Activated CD8-positive, alpha-beta memory T cell treated with anti-CD3 and anti-CD28 coated beads, Interleukin-2, amount 10 ng/mL, durations not matched to agents 7 days and 5 days (primary cell): ENCODE results near the gene ADPRH. TPM values are rescaled to one million over a fixed set of nuclear protein-coding genes. Genes with fewer than 3 reads are reported as not detected.

Experiments
- ATAC-seq: fragments of 150-1000 bp; cut with Tn5 transposase; one replicate; pipeline ENCODE4 v1.10.0; 2021; ENCODE audit warnings: moderate library complexity
- CTCF ChIA-PET: fragments of 350-600 bp; sonication (Branson Sonifier 250); formaldehyde crosslinking; loops from one replicate; lab custom pipeline; 2021; ENCODE audit warnings: antibody characterized with exemption; lab: Charles Lee
- DNase-seq: peaks from one replicate; pipeline ENCODE4 v3.0.0-alpha.2; 2020
- H3K27ac Mint-ChIP-seq: one replicate; pipeline ENCODE4 v1.8.0; 2021; ENCODE audit warnings: mild to moderate bottlenecking, mixed read lengths
- H3K27me3 Mint-ChIP-seq: one replicate; pipeline ENCODE4 v1.8.0; 2021; ENCODE audit warnings: mixed read lengths
- H3K36me3 Mint-ChIP-seq: one replicate; pipeline ENCODE4 v1.8.0; 2021; ENCODE audit warnings: mild to moderate bottlenecking, mixed read lengths
- H3K4me1 Mint-ChIP-seq: one replicate; pipeline ENCODE4 v1.8.0; 2021; ENCODE audit warnings: mixed read lengths
- H3K4me3 Mint-ChIP-seq: one replicate; pipeline ENCODE4 v1.8.0; 2021; ENCODE audit warnings: mild to moderate bottlenecking, moderate library complexity, mixed read lengths
- H3K9me3 Mint-ChIP-seq: one replicate; pipeline ENCODE4 v1.8.0; 2022; ENCODE audit warnings: low read depth, mixed read lengths
- total RNA-seq, 2 experiments: library from RNA; stranded (reverse); gene quantifications; one replicate each; pipeline ENCODE4 v1.2.3, GENCODE V29; 2021

Gene ADPRH
- 10 to 100 TPM in 1 of 2 experiments, 1 to 10 TPM in 1; 6.1 to 19.3 TPM for total RNA-seq

DNA sequence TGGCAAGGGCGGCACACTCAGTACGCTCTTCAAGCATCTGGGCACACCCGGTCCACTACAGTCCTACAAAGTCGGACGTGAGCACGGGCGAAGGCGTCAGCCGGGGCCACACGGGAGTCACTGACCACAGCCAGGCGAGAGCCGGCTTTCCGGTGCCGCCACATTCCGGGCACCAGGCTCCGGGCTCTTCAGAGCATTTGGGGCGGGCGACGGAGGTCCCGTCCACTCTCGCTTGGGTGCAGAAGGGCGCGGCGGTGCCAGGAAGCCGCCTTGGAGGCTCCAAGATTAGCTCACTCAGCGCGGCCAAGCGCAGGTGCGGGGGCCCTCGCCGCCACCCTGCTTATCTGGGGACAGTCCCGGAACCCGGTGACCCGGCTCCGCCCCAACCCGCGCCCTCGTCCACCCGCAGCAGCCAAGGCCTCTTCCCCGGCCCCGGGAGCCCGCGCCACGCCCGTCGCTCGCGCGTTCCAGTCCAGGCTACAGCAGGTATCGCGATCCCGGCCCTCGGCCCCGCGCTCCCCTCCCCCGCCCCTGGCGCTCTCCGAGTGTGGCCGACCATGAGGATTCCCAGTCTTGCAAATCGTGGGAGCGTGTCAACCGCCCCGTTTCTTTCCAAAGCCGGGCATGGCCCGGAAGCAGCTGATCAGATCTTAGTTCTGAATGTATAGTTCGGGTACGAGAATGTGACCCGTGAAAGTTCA lies at the start of gene ADPRH:
ADPRH (plus strand) TSS at position 127 of the 701 bp plus-strand sequence. CDS start 2,678 bp downstream, outside the sequence.
- ATAC-seq = peak; percentile 88
- Mint-ChIP-seq H3K4me1 (peaks cover 24% of the 10 kb centered on the region), H3K36me3 (peaks cover 2% of the 10 kb centered on the region), H3K4me3 (peak within 1 kb of the TSS; percentile 83), H3K9me3 (no peaks in the 10 kb centered on the region), H3K27ac (peak within 1 kb of the TSS; percentile 87), H3K27me3 (no peaks in the 10 kb centered on the region)
- DNase-seq = peak; percentile 71
- CTCF ChIA-PET = interaction anchor here (0.9 to 4.0 kb wide), 6 partner anchors 10 to 339 kb away, joined by 3 to 14 read pairs (median 4); partner anchors contain the start of genes B4GALT4 and CD80

DNA sequence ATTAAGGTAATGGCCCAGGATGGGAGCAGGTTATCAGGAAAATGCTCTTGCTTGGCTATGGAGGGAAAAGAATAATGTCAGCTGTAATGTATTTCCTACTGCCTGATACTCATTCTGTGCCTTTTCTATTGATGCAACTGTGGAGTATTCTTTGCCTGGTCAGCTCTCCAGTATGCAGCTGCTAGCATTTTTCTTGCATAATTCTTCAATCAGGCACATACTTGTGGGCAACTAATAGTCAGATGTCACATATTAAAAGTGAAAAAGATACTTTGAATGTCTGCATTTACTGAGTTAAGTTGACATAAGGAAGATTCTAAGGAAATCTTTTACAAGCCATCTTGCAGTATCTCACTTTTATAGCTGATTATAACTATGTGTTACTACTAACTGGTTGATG lies 49.4 kb upstream of the ADPRH start:
- H3K36me3 Mint-ChIP-seq = peaks cover 61% of the 10 kb centered on the region
- no peaks in the 10 kb centered on the region for H3K9me3 Mint-ChIP-seq
- H3K27ac Mint-ChIP-seq = no peak overlapping the region
- DNase-seq = no peak
- no peaks in the 10 kb centered on the region for H3K27me3 Mint-ChIP-seq
- H3K4me3 Mint-ChIP-seq = no peak overlapping the region
- ATAC-seq = no peak
- CTCF ChIA-PET = no interaction called here
- H3K4me1 Mint-ChIP-seq = no peaks in the 10 kb centered on the region

DNA sequence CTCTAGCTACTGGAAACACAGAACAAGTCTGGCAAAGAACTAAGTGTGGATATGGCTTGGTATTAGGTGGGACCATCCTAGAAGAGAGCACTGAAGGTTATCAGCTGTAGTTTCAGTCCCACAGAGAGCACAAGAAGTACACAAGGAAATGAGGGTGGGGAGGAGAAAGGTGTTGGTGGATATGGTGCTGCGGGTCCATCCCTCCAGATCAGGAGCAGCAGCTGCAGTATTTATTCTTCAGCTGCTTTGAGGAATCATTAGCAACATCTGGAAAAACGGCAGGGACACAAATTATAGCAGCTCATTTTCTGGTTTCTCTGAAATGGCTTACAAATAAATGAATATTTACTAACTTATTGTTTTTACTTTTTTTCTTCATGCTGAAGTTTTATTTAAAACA lies 48.8 kb upstream of the ADPRH start:
- Mint-ChIP-seq H3K9me3 (no peaks in the 10 kb centered on the region), H3K4me1 (no peaks in the 10 kb centered on the region), H3K4me3 (no peak overlapping the region), H3K36me3 (peaks cover 62% of the 10 kb centered on the region), H3K27ac (no peak overlapping the region), H3K27me3 (no peaks in the 10 kb centered on the region)
- DNase-seq = no peak
- ATAC-seq = no peak
- CTCF ChIA-PET = no interaction called here

DNA sequence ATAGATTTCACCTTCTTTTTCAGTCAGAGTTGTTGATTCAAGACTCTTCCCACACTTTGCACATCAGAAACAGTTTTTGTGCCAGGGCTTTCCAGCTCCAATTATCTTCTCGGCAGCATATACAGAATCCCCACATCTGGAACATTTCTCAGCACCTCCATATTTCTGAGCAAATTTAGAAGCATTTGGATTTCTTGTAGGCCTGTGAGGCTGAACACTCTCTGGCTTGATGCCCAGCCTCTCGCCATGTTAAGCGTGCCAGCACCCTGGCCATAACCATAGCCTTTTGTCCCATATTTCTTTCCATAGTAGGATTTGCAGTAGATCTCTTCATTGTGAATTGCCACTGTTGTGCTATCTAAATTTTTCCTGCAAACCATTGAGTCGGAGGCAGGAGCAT lies 48.1 kb upstream of the ADPRH start:
- Mint-ChIP-seq H3K9me3 (no peaks in the 10 kb centered on the region), H3K27me3 (no peaks in the 10 kb centered on the region), H3K4me1 (no peaks in the 10 kb centered on the region), H3K4me3 (no peak overlapping the region), H3K36me3 (peaks cover 57% of the 10 kb centered on the region), H3K27ac (no peak overlapping the region)
- CTCF ChIA-PET = no interaction called here
- DNase-seq = no peak
- ATAC-seq = no peak

DNA sequence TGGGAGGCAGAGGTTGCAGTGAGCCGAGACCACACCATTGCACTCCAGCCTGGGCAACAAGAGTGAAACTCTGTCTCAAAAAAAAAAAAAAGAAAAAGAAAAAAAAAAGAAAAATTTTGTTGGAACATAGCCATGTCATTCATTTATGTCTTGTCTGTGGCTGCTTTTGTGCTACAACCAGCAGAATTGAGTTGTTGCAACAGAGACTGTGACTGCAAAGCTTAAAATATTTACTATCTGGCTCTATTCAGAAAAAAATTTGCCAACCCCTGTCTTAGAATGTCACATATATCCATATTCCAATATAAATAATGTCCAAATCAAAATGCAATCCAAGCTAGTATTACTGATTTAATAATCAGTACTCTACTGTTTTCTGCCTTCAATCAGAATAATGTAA lies 45.0 kb upstream of the ADPRH start:
- H3K4me3 Mint-ChIP-seq = no peak overlapping the region
- no peaks in the 10 kb centered on the region for H3K27me3 Mint-ChIP-seq
- peaks cover 51% of the 10 kb centered on the region for H3K36me3 Mint-ChIP-seq
- DNase-seq (no peak), ATAC-seq (no peak)
- no peaks in the 10 kb centered on the region for H3K9me3 Mint-ChIP-seq
- CTCF ChIA-PET = no interaction called here
- H3K4me1 Mint-ChIP-seq = no peaks in the 10 kb centered on the region
- no peak overlapping the region for H3K27ac Mint-ChIP-seq

DNA sequence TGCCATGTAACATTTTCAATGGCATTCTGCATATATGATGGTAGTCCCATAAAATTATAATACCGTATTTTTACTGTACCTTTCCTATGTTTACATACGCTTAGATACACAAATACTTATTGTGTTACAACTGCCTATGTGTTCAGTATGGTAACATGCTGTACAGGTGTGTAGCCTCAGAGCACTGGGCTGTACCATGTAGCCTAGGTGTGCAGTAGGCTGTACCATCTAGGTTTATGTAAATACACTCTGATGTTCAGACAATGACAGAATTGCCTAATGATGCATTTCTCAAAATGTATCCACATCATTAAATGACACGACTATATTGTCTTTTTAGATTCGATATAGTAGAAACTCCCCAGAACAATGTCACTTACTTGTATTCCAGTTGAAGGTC lies 42.5 kb upstream of the ADPRH start:
- Mint-ChIP-seq H3K27me3 (no peaks in the 10 kb centered on the region), H3K4me1 (peaks cover 4% of the 10 kb centered on the region), H3K36me3 (peaks cover 49% of the 10 kb centered on the region), H3K9me3 (no peaks in the 10 kb centered on the region), H3K27ac (no peak overlapping the region), H3K4me3 (no peak overlapping the region)
- DNase-seq = no peak
- no peak for ATAC-seq
- CTCF ChIA-PET = no interaction called here

DNA sequence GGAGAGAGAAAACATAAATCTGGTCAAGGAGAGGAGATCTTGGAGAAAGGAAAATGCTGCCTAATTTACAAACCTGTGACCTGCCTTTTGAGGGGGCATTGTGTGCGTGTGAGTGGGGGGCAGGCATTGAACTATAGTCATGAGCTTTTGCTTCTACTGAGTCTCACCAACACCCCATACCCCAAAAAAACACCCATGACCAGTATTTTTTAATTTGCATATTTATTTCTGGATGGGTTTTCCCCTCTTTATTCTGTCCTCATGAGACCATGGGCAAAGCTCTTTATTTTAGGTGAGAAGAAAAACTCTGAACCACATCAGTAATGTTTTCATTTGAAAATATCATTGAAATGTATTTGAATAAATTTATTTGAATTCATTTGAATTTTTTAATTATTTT lies 40.5 kb upstream of the ADPRH start:
- ATAC-seq = no peak
- no peak for DNase-seq
- H3K27ac Mint-ChIP-seq = no peak overlapping the region
- H3K36me3 Mint-ChIP-seq = peaks cover 48% of the 10 kb centered on the region
- CTCF ChIA-PET = interaction anchor here (1.2 kb wide), 1 partner anchor 41 kb away, joined by 3 read pairs; no protein-coding TSS in a partner anchor
- no peaks in the 10 kb centered on the region for H3K27me3 Mint-ChIP-seq
- H3K4me1 Mint-ChIP-seq = peaks cover 14% of the 10 kb centered on the region
- no peak overlapping the region for H3K4me3 Mint-ChIP-seq
- H3K9me3 Mint-ChIP-seq = no peaks in the 10 kb centered on the region

DNA sequence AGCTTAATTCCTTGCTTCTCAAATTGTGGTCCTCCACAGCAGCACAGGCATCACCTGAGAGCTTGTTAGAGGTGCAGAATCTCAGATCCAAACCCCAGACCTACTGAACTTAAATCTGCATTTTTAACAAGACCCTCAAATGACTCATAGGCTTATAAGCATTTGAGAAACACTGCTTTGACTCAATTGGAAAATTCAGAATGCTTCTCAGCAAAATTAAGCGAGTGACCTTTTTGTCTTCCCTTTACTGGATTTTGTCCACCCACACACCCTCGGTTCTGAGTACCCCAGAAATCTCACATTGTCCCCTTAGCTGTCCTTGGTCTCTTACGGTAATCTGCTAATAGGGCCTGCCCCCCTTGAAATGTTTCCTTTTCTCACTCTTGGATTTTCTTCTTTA lies 37.7 kb upstream of the ADPRH start:
- CTCF ChIA-PET = interaction anchor here (1.0 kb wide), 1 partner anchor 16 kb away, joined by 3 read pairs; no protein-coding TSS in a partner anchor
- Mint-ChIP-seq H3K36me3 (peaks cover 65% of the 10 kb centered on the region), H3K4me1 (peaks cover 14% of the 10 kb centered on the region), H3K9me3 (no peaks in the 10 kb centered on the region), H3K27ac (no peak overlapping the region), H3K4me3 (no peak overlapping the region), H3K27me3 (no peaks in the 10 kb centered on the region)
- DNase-seq = no peak
- ATAC-seq = no peak

DNA sequence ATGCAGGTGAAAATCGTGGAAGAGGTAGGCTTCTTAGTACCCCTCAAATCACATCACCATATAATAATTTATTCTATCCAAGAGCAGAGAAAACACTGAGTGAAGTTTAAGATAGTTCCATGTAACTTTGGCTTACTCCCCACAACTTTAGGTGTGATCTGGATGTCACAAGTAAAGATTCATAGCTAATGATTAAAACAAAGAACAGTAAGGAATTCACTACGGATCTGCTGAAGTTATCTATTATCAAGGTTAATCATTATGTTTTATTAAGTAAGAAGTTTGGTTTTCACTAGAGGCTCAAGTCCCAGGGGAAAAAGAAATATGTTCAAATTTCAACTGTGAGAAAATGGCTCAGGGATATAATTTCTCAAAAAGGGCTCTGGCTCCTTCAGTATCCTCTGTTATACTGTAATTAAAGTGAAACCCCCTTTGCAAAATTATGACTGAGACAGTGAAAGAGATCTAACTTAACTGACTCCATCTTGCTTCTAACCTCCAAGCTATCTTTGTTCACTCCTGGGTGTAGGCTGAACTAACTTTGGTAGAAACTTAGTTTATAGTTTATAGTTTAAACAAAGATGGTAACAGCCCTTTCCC lies 37.0 kb upstream of the ADPRH start:
- DNase-seq (no peak), ATAC-seq (no peak)
- Mint-ChIP-seq H3K27me3 (no peaks in the 10 kb centered on the region), H3K4me3 (no peak overlapping the region), H3K27ac (no peak overlapping the region), H3K4me1 (peaks cover 14% of the 10 kb centered on the region), H3K9me3 (no peaks in the 10 kb centered on the region), H3K36me3 (peaks cover 61% of the 10 kb centered on the region)
- CTCF ChIA-PET = no interaction called here

DNA sequence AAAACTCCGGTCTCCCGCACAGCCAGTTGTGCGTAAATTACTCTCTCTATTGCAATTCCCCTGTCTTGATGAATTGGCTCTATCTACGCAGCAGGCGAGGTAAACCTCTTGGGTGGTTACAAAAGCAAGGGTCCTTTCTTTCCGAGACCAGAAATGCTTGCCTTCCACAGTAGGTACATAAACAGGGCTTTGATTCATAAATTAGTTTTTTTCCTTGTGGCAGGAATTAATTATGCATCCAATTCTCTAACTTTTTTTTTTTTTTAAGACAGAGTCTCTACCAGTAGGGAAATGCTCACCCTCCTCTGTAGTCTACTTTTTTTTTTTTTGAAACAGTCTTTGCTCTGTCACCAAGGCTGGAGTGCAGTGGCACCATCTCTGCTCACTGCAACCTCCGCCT lies 36.1 kb upstream of the ADPRH start:
- Mint-ChIP-seq H3K4me3 (no peak overlapping the region), H3K9me3 (no peaks in the 10 kb centered on the region), H3K27me3 (no peaks in the 10 kb centered on the region), H3K36me3 (peaks cover 63% of the 10 kb centered on the region), H3K27ac (no peak overlapping the region), H3K4me1 (peaks cover 14% of the 10 kb centered on the region)
- CTCF ChIA-PET = interaction anchor here (0.7 kb wide), 1 partner anchor 65 kb away, joined by 3 read pairs; no protein-coding TSS in a partner anchor
- no peak for DNase-seq
- no peak for ATAC-seq

DNA sequence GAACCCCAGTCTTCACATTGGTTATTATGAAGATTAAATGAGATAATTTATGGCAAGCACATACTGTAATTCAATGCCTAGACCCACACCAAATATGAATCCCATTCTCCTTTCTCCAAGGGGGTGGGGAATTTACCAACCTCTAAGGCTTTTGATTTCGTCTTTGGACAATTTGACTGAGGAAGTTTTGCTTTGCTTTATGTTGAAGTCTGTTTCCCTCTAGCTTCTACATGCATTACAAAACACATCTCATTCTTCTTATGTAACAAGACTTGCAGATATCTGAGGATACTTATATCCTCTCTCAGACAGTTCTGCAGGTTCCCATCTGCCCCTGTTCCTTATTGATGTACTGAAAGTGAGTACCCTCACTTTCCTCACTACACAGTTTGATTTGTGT lies 32.1 kb upstream of the ADPRH start:
- H3K4me3 Mint-ChIP-seq = no peak overlapping the region
- no peak overlapping the region for H3K27ac Mint-ChIP-seq
- no peaks in the 10 kb centered on the region for H3K9me3 Mint-ChIP-seq
- no peaks in the 10 kb centered on the region for H3K27me3 Mint-ChIP-seq
- ATAC-seq (no peak), DNase-seq (no peak)
- peaks cover 13% of the 10 kb centered on the region for H3K4me1 Mint-ChIP-seq
- peaks cover 62% of the 10 kb centered on the region for H3K36me3 Mint-ChIP-seq
- CTCF ChIA-PET = no interaction called here

DNA sequence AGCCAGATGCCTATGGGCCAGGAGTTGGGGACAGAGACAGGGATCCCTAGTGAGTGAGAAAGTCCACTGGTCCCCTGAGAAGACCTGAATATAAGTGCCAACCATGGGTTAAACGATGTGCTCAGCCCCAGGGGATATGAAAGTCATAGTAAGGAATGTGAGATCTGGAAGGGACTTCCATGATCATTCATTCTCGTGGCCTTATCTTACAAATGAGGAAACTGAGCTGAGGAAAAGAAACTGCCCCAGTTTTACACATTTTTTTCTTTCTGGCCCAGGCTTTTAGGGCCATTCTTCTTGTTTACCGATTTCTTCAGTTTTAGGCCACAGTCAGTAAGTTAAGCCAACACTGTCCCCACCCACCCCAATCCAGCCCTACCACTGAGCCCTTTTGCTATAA lies 31.0 kb upstream of the ADPRH start:
- H3K27me3 Mint-ChIP-seq = no peaks in the 10 kb centered on the region

DNA sequence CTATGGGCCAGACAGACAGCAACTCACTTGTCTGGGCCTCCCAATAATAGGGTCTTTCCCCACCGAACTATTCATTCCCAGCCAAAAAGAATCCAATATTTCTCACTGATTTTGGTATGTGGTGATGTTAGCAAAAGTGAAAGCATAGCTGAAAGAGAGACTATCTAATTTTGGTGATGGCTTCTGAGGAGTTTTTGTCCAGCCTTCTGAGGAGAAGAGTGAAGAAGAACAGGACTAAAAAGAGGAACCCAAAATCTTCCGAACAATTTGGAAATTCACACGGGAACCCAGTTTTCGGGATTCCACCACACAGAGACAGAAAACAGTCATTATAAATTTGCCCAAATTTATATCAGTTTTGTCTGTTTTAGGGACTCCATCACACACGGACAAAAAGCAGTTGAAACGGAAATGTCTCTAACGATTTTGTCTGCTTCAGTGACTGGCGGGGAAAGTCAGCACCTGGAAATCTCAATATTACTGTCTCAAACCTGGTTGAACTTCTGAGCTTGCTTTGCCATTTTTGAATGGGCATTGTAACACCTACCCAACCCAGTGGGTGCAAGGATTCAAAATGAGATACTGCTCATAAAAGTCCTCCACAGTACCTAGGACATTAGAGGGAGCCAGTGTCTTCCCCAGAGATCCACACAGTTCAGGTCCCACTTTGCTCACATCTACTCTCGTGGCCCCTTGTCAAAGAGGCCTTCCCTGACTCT lies 28.9 kb upstream of the ADPRH start:
- CTCF ChIA-PET = interaction anchor here (1.0 to 1.4 kb wide), 2 partner anchors 10 to 12 kb away, joined by 3 read pairs; no protein-coding TSS in a partner anchor
- H3K4me1 Mint-ChIP-seq = peaks cover 28% of the 10 kb centered on the region

More for the DNA sequence above, 31.0 kb upstream of the ADPRH start:
- H3K4me1 Mint-ChIP-seq = peaks cover 10% of the 10 kb centered on the region
- DNase-seq (no peak), ATAC-seq (no peak)
- peaks cover 58% of the 10 kb centered on the region for H3K36me3 Mint-ChIP-seq
- CTCF ChIA-PET = interaction anchor here (1.3 kb wide), 1 partner anchor 9 kb away, joined by 3 read pairs; no protein-coding TSS in a partner anchor
- H3K9me3 Mint-ChIP-seq = no peaks in the 10 kb centered on the region
- H3K4me3 Mint-ChIP-seq = no peak overlapping the region
- no peak overlapping the region for H3K27ac Mint-ChIP-seq

More for the DNA sequence above, 28.9 kb upstream of the ADPRH start:
- ATAC-seq (no peak), DNase-seq (no peak)
- H3K27me3 Mint-ChIP-seq = no peaks in the 10 kb centered on the region
- H3K9me3 Mint-ChIP-seq = no peaks in the 10 kb centered on the region
- peaks cover 54% of the 10 kb centered on the region for H3K36me3 Mint-ChIP-seq
- no peak overlapping the region for H3K4me3 Mint-ChIP-seq
- H3K27ac Mint-ChIP-seq = no peak overlapping the region
